Measurements from ENCODE around the gene CCL18. TPM values are rescaled to one million over a fixed set of nuclear protein-coding genes. Genes with fewer than 3 reads are reported as not detected.
"Not testable (repeated sequence)": the region's sequence is repeated elsewhere in the genome, so short reads cannot be mapped to it uniquely, and the experiment has no call there.

CCL18 gene
- total RNA-seq, 1 experiment from 2014 or later = not detected

DNA sequence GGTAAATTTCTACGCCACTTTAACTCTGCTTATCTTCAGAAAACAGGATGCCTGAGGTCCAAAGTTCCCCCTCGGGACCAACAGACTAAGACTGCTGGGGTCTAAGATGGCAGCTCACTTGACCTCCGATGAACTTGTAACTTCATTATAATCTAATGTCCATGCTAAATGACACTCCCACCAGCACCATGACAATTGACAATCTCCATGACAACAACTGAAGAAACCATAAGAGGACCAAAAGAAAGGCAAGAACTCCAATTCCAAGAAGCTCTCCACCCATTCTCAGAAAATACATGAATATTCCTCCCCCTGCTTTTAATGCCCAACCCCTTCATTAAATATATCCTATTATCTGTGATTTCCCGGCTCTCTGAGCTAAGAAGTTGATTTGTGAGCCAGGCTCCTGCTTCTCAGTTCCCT is 47.0 kb downstream of the CCL18 start:
- Histone ChIP-seq H3K27ac (ENCODE audit: low read length) (no peak overlapping the region), H3K4me1 (ENCODE audit: control insufficient read depth, insufficient read depth, low read length) (no peaks in the 10 kb centered on the region), H3K4me3 (ENCODE audit: low read depth in 2 of 2, low read length in 2 of 2) (no peak overlapping the region), H3K9me3 (ENCODE audit: control insufficient read depth, insufficient read depth, low read depth, low read length) (no peaks in the 10 kb centered on the region), H3K27me3 (ENCODE audit: control insufficient read depth, insufficient read depth, low read length) (peaks cover under 1% of the 10 kb centered on the region; the same call in 1 of the 2 replicates), H3K36me3 (ENCODE audit: control insufficient read depth, insufficient read depth, low read length) (no peaks in the 10 kb centered on the region)
- POLR2A ChIA-PET = interaction anchor here (0.6 kb wide), 1 partner anchor 180 kb away, joined by 3 read pairs; no protein-coding TSS in a partner anchor
- DNase-seq (ENCODE audit: low read depth, low spot score) (no peak), ATAC-seq (no peak)
- in situ Hi-C loops (cut with HindIII; ENCODE audit: low pct_unique_long_range_greater_than_20kb, low sequenced_read_pairs) = no loop called here
- intact Hi-C loops (cut with micrococcal nuclease; ENCODE audit: unreplicated experiment) = no loop called here
- BruUV-seq (replicated peaks) = no TSS peak
- CTCF ChIA-PET = no interaction called here
- no peak for TF ChIP-seq POLR2AphosphoS5 (IDR thresholded peaks at IDR 0.05; ENCODE audit: low read depth, low read length)
- no peak for TF ChIP-seq TCF7L2 (IDR thresholded peaks at IDR 0.05; ENCODE audit: low read depth, low read length)
- TF ChIP-seq CTCF (IDR thresholded peaks at IDR 0.05) = no peak
- TF ChIP-seq REST (IDR thresholded peaks at IDR 0.05; ENCODE audit: insufficient read depth in 1 of 2, low read depth in 2 of 2, low read length in 1 of 2) = no peak
- TF ChIP-seq SIN3A (IDR thresholded peaks at IDR 0.05; ENCODE audit: borderline replicate concordance, insufficient read depth, low read depth, low read length) = no peak

DNA sequence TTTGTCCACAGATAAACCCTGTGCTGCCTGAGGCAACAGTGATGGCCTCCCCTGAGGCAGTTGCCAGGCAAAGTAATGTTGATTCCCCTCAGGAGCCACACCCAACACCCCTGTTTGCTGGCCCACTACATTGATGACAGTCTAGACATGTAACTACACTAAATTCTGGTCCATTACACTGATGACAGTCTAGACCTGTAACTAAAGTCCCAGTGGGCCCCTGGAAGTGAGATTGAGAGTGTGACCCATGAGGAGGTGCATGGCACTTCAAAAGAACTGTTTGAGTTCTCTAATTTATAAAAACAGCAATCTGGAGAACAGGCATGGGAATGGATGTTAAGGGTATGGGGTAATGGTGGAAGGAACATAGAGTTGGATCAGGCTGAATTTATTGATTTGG is 48.5 kb downstream of the CCL18 start:
- H3K27me3 ChIP-seq (ENCODE audit: control insufficient read depth, insufficient read depth, low read length) = no peaks in the 10 kb centered on the region
- DNase-seq (ENCODE audit: low read depth, low spot score) (no peak), ATAC-seq (no peak)
- no TSS peak for BruUV-seq (replicated peaks)
- no peak for TF ChIP-seq REST (IDR thresholded peaks at IDR 0.05; ENCODE audit: insufficient read depth in 1 of 2, low read depth in 2 of 2, low read length in 1 of 2)
- TF ChIP-seq TCF7L2 (IDR thresholded peaks at IDR 0.05; ENCODE audit: low read depth, low read length) = no peak
- no peak for TF ChIP-seq SIN3A (IDR thresholded peaks at IDR 0.05; ENCODE audit: borderline replicate concordance, insufficient read depth, low read depth, low read length)
- TF ChIP-seq POLR2AphosphoS5 (IDR thresholded peaks at IDR 0.05; ENCODE audit: low read depth, low read length) = no peak
- TF ChIP-seq CTCF (IDR thresholded peaks at IDR 0.05) = no peak
- H3K9me3 ChIP-seq (ENCODE audit: control insufficient read depth, insufficient read depth, low read depth, low read length) = no peaks in the 10 kb centered on the region
- no peak overlapping the region for H3K27ac ChIP-seq (ENCODE audit: low read length)
- CTCF ChIA-PET = no interaction called here
- intact Hi-C loops (cut with micrococcal nuclease; ENCODE audit: unreplicated experiment) = no loop called here
- H3K4me3 ChIP-seq (ENCODE audit: low read depth in 2 of 2, low read length in 2 of 2) = no peak overlapping the region
- POLR2A ChIA-PET = no interaction called here
- in situ Hi-C loops (cut with HindIII; ENCODE audit: low pct_unique_long_range_greater_than_20kb, low sequenced_read_pairs) = no loop called here
- H3K36me3 ChIP-seq (ENCODE audit: control insufficient read depth, insufficient read depth, low read length) = no peaks in the 10 kb centered on the region
- H3K4me1 ChIP-seq (ENCODE audit: control insufficient read depth, insufficient read depth, low read length) = no peaks in the 10 kb centered on the region

DNA sequence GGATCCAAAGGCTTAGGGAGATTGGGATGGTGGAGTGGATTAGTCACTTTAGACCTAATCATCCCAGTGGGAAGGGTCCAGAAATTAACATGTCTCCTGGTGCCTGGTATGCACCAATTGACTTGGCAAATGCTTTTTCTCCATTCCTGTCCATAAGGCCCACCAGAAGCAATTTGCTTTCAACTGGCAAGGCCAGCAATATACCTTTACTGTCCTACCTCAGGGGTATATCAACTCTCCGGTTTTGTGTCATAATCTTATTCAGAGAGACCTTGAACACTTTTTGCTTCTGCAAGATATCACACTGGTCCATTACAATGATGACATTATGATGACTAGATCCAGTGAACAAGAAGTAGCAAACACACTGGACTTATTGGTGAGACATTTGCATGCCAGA is 49.1 kb downstream of the CCL18 start:
- intact Hi-C loops (cut with micrococcal nuclease; ENCODE audit: unreplicated experiment); POLR2A ChIA-PET; H3K36me3 ChIP-seq (ENCODE audit: control insufficient read depth, insufficient read depth, low read length); H3K27me3 ChIP-seq (ENCODE audit: control insufficient read depth, insufficient read depth, low read length); ATAC-seq; H3K9me3 ChIP-seq (ENCODE audit: control insufficient read depth, insufficient read depth, low read depth, low read length); CTCF ChIA-PET; BruUV-seq (replicated peaks); H3K27ac ChIP-seq (ENCODE audit: low read length); H3K4me3 ChIP-seq (ENCODE audit: low read depth in 2 of 2, low read length in 2 of 2); in situ Hi-C loops (cut with HindIII; ENCODE audit: low pct_unique_long_range_greater_than_20kb, low sequenced_read_pairs); H3K4me1 ChIP-seq (ENCODE audit: control insufficient read depth, insufficient read depth, low read length); DNase-seq (ENCODE audit: low read depth, low spot score): not testable (repeated sequence)
